ENCODE measurements around the gene DCST2.

The DCST2 gene

DNA sequence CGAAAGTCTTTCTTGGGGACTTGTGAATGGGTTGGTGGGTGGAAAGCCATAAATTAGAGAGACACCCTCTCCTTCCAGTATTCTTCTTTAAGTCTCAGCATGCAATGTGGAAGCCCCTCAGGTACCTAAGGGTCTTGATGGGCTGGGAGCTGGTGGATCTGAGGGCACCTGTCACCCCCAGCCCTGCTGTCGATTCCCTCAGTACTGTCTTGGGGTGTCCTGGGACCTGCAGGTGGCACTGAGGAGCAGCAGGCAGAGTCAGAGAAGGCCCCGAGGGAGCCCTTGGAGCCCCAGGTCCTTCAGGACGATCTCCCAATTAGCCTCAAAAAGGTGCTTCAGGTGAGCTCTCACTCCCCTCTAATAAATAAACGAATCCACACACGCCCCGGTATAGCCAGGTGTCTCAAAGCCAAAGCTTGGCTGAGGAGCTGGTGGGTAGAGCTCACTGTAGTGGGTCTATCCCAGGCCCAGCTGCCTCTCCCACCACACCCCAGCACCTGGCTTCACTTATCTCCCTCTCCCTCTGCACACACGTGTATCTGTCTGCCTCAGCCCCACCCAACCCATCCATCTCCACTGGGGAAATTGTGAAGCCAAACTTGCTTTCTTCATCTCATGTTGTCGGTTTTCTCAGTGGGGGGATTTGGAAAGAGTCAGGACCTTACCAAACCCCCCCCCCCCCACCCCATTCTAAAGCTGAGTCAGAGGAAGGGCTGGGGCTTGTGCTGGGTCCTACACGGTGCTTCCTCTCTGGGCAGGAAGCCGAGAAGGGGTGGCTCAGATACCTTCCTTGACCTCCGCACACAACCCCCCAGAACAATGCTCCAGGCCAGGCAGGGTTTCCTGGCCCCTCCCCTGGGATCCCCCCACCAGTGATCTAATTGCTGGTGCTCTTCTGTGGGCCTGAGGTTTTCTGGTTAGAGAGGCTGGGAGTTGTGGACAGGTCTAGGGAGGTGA lies 19.1 kb upstream of the DCST2 start:
- Histone ChIP-seq H3K9ac (ENCODE audit: insufficient read length, low read depth) (peak overlapping the region; percentile 88), H3K27me3 (ENCODE audit: insufficient read depth, insufficient read length) (peaks cover 18% of the 10 kb centered on the region), H3K9me3 (ENCODE audit: insufficient read depth, low read length) (peaks cover 3% of the 10 kb centered on the region; the same call in 1 of the 2 replicates), H3K4me3 (ENCODE audit: insufficient read length, low read depth) (peak overlapping the region; percentile 79), H3K4me1 (ENCODE audit: insufficient read depth, insufficient read length) (peaks cover 25% of the 10 kb centered on the region), H3K36me3 (ENCODE audit: insufficient read depth, insufficient read length, low read length) (peaks cover 45% of the 10 kb centered on the region)
- no peak for TF ChIP-seq SUZ12 (IDR thresholded peaks at IDR 0.05; ENCODE audit: extremely low read depth, insufficient read depth, insufficient read length)
- DNase-seq (ENCODE audit: low read depth, low spot score), result no peak

DNA sequence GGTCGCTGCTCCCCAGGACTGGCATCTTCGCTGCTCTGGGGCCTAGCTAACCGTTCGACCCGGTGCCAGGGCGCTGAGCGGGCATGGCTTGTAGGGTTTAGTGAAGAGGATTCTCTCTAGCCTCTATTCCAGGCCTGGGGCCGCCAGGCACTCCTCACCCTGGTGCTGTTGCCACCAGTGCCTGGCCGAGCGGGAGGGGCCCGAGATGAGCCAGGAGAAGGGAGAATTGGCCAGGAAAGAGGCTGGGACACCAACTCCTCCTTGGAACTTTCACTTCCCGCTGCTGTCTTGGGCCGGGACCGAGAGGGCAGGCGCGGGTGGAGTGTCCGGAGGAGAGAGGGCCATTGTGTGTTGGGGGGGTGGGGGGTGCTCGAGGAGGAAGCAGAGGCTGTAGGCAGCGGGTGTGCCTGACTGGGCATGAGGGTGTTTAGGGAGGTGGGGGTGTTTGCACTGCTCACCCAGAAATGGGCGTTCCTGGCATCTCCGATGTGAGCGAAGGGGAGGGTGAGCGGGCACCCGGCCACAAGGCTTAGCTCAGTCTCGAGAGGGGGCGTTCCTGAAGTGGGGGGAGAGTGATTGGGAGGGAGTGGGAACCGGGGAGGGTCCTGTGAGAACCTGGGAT lies 18.3 kb upstream of the DCST2 start:
- no peaks in the 10 kb centered on the region for H3K9me3 ChIP-seq (ENCODE audit: insufficient read depth, low read length)
- peaks cover 18% of the 10 kb centered on the region for H3K27me3 ChIP-seq (ENCODE audit: insufficient read depth, insufficient read length)
- H3K4me3 ChIP-seq (ENCODE audit: insufficient read length, low read depth), result peak overlapping the region; percentile 79
- peak overlapping the region; percentile 88 for H3K9ac ChIP-seq (ENCODE audit: insufficient read length, low read depth)
- no peak for DNase-seq (ENCODE audit: low read depth, low spot score)
- H3K4me1 ChIP-seq (ENCODE audit: insufficient read depth, insufficient read length), result peaks cover 28% of the 10 kb centered on the region
- TF ChIP-seq ZNF274 (IDR thresholded peaks at IDR 0.05; ENCODE audit: low read depth, low read length), result no peak
- no peak for TF ChIP-seq YY1 (IDR thresholded peaks at IDR 0.05; ENCODE audit: insufficient read depth, insufficient read length)
- TF ChIP-seq SUZ12 (IDR thresholded peaks at IDR 0.05; ENCODE audit: extremely low read depth, insufficient read depth, insufficient read length), result no peak
- peaks cover 37% of the 10 kb centered on the region for H3K36me3 ChIP-seq (ENCODE audit: insufficient read depth, insufficient read length, low read length)

DNA sequence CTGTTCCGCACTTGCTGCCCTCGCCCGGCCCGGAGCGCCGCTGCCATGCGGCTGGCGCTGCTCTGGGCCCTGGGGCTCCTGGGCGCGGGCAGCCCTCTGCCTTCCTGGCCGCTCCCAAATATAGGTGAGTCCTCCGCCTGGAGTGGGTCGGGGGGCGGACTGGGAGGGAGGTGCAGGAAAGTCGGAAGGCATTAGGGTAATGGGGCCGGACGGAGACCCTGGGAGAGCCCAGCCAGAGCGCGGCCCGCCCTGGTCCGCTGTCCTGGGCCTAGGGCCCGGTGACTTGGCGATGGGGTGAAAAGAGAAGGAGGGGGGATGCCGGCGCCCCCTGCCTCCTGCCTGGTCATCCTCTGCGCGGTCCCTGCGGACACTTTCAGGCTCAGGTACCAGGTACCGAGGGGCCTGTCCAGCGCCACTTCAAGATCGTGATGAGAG lies 17.8 kb upstream of the DCST2 start:
- Histone ChIP-seq H3K4me3 (ENCODE audit: insufficient read length, low read depth) (peak overlapping the region; percentile 79), H3K4me1 (ENCODE audit: insufficient read depth, insufficient read length) (peaks cover 30% of the 10 kb centered on the region), H3K9me3 (ENCODE audit: insufficient read depth, low read length) (no peaks in the 10 kb centered on the region), H3K9ac (ENCODE audit: insufficient read length, low read depth) (peak overlapping the region; percentile 88), H3K36me3 (ENCODE audit: insufficient read depth, insufficient read length, low read length) (peaks cover 32% of the 10 kb centered on the region), H3K27me3 (ENCODE audit: insufficient read depth, insufficient read length) (peaks cover 18% of the 10 kb centered on the region)
- TF ChIP-seq YY1 (IDR thresholded peaks at IDR 0.05; ENCODE audit: insufficient read depth, insufficient read length) (no peak), SUZ12 (IDR thresholded peaks at IDR 0.05; ENCODE audit: extremely low read depth, insufficient read depth, insufficient read length) (no peak), ZNF274 (IDR thresholded peaks at IDR 0.05; ENCODE audit: low read depth, low read length) (no peak)
- no peak for DNase-seq (ENCODE audit: low read depth, low spot score)

DNA sequence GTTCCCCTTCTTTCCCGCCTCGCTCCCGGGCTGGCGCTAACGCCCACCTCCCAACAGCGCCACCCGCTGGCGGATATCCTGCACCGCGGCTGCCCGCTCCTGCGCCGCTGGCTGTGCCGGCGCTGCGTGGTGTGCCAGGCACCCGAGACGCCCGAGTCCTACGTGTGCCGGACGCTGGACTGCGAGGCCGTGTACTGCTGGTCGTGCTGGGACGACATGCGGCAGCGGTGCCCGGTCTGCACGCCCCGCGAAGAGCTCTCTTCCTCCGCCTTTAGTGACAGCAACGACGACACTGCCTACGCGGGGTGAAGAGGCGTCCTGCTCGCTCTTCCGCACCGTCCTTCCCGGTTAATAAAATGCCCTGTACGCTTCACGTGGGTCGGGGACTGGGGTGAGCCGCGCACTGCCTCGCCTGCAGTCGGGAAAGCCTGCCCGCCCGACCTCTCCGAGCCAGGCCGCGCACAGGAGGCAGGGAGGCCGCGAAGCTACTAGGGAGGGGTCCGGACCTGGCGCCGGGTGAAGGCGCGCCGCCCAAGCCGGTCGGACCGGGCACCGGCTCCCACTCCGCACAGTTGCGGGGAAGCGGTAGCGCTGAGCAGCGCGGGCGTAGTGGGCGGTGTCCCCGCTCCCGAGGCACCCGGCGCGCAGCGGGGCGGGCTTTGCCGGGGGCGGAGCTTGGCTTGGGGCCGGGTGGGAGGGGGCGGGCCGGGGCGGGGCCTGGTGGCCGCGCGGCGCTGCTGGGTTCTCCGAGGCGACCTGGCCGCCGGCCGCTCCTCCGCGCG lies 17.2 kb upstream of the DCST2 start, which contains the start of gene ADAM15:
Gene ADAM15 (plus strand): TSS at position 757 of the 782 bp plus-strand sequence. CDS start 71 bp downstream, outside the sequence.
- TF ChIP-seq ZNF274 (IDR thresholded peaks at IDR 0.05; ENCODE audit: low read depth, low read length) (no peak), SUZ12 (IDR thresholded peaks at IDR 0.05; ENCODE audit: extremely low read depth, insufficient read depth, insufficient read length) (no peak), YY1 (IDR thresholded peaks at IDR 0.05; ENCODE audit: insufficient read depth, insufficient read length) (no peak)
- H3K9ac ChIP-seq (ENCODE audit: insufficient read length, low read depth), result peak within 1 kb of the TSS; percentile 99
- DNase-seq (ENCODE audit: low read depth, low spot score), result peak; percentile 82

DNA sequence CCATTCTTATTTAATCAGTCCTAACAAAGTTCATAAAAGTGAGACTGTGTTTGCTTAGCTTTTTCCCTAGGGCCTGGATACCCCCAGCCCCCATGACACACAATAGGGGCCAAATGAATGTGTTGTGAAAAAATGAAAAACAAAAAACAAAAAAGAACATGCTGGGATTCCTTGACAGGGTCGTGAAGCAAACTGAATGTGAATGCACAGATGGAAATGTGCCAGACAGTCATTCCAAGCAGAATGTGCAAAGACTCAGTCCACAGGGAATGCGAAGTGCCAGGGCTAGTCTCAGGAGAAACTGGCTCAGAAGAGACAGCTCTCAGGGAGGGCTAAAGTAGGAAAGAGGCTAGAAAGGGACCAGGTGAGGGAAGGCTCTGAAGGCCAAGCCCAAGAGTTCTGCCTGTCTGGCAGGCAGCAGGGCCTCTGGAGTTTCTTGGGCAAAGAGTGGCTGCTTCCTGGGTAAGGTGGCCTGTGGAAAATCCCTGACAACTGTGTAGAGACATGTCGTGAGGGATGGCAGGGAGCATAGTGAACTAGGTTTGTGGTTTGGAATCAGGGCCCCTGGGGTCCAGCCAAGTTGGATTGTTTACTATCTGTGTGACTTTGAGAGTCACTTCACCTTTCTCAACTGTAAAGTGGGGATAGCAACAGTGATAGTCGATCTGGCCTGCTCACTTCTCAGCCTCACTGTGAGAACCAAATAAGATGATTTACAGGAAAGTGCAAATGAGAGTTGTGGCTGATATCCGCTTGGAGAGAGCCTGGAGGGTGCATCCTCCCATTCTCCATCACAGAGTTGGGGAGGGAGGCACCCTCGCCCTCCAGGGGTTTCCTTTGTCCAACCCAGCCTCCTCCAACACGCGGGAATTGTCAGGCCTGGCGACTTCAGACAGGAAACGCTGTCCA lies 16.3 kb upstream of the DCST2 start:
- peaks cover 44% of the 10 kb centered on the region for H3K4me1 ChIP-seq (ENCODE audit: insufficient read depth, insufficient read length)
- TF ChIP-seq YY1 (IDR thresholded peaks at IDR 0.05; ENCODE audit: insufficient read depth, insufficient read length), result no peak
- no peak for TF ChIP-seq ZNF274 (IDR thresholded peaks at IDR 0.05; ENCODE audit: low read depth, low read length)

More for the DNA sequence above, 17.2 kb upstream of the DCST2 start, which contains the start of gene ADAM15:
- H3K4me1 ChIP-seq (ENCODE audit: insufficient read depth, insufficient read length), result peaks cover 36% of the 10 kb centered on the region
- peak within 1 kb of the TSS; percentile 81 for H3K4me3 ChIP-seq (ENCODE audit: insufficient read length, low read depth)
- H3K27me3 ChIP-seq (ENCODE audit: insufficient read depth, insufficient read length), result peaks cover 18% of the 10 kb centered on the region
- peaks cover 26% of the 10 kb centered on the region for H3K36me3 ChIP-seq (ENCODE audit: insufficient read depth, insufficient read length, low read length)
- no peaks in the 10 kb centered on the region for H3K9me3 ChIP-seq (ENCODE audit: insufficient read depth, low read length)

More for the DNA sequence above, 16.3 kb upstream of the DCST2 start:
- H3K27me3 ChIP-seq (ENCODE audit: insufficient read depth, insufficient read length), result peaks cover 18% of the 10 kb centered on the region
- H3K36me3 ChIP-seq (ENCODE audit: insufficient read depth, insufficient read length, low read length), result peaks cover 19% of the 10 kb centered on the region
- peak overlapping the region; percentile 81 for H3K4me3 ChIP-seq (ENCODE audit: insufficient read length, low read depth)
- H3K9me3 ChIP-seq (ENCODE audit: insufficient read depth, low read length), result no peaks in the 10 kb centered on the region
- DNase-seq (ENCODE audit: low read depth, low spot score), result no peak
- H3K9ac ChIP-seq (ENCODE audit: insufficient read length, low read depth), result peak overlapping the region; percentile 99
